GM12891 (cell line): ENCODE measurements around the gene OSBP2.

Experiments used
- POLR2A ChIP-seq: IDR thresholded peaks from 2 replicates; pipeline ENCODE4 v1.6.1; 2011; ENCODE audit warnings: low read depth, low read length, control low read depth
- POLR2AphosphoS5 ChIP-seq: IDR thresholded peaks from 2 replicates; pipeline ENCODE4 v1.6.1; 2011; ENCODE audit warnings: low read depth, low read length, control low read depth

DNA sequence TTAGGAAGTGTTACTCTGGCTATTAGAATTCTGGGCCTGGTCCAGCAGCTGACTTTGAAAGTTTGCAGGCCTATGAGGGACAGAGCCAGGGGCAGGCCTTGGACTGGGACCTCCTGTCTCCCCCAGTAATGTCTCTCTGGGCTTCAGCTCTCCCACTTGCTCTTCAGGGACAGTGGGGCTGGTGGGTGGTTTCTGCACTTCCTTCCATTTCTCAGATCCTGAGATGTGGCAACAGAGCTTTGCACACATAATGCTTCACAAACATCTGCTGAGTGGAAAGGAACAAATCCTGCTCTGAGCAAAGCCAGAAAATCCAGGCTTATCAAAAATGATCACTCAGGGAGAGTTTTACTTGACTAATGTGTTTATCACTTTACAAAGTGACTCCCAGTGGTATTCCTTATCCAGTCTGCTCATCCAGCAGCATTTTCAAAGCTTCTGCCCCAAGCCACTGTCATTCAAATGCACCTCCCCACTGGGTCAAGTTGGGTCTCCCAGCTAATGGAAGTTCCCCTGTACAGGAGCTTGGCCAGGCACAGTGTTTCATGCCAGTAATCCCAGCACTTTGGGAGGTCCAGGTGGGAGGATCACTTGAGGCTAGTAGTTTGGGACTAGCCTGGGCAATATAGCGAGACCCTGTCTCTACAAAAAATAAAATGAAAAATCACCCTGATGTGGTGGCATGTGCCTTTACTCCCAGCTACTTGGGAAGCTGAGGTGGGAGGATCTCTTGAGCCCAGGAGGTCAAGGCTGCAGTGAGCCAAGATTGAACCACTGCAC lies 13.5 kb upstream of the OSBP2 start:
- no peak for TF ChIP-seq POLR2AphosphoS5
- no peak for TF ChIP-seq POLR2A
